Pancreas (tissue), 10 donors: ENCODE measurements around the gene SBF2. TPM values are rescaled to one million over a fixed set of nuclear protein-coding genes. Genes with fewer than 3 reads are reported as not detected.

Experiments
- ATAC-seq, 4 donors: fragments of 200-7000 bp; cut with Tn5 transposase; one replicate each; pipeline versions ENCODE4 v1.8.0 to v1.9.1; 2020; ENCODE audit warnings: mild to moderate bottlenecking in 4 of 4, moderate library complexity in 4 of 4
- DNase-seq, 6 donors: peaks; one replicate each; pipeline ENCODE4 v3.0.0-alpha.2; 2020
- FAIRE-seq: peaks from 2 replicates; lab custom pipeline; 2012; peaks lifted over from hg19 to GRCh38; lab: Jason Lieb, UNC
- H3K27ac ChIP-seq, 4 donors: fragments of 200-600 bp; sonication (generic); 1 replicate in 3 of 4; 2 replicates in 1 of 4; pipeline versions ENCODE4 v1.5.0 to v1.8.0; 2020
- H3K27me3 ChIP-seq, 4 donors: fragments of 200-600 bp; one replicate each; pipeline ENCODE4 v1.8.0; 2021
- H3K36me3 ChIP-seq, 3 donors: fragments of 200-600 bp; sonication (generic) in 1 of 3; one replicate each; pipeline versions ENCODE4 v1.5.0 to v1.8.0; 2020 to 2021
- H3K4me1 ChIP-seq, 3 donors: fragments of 200-600 bp; one replicate each; pipeline ENCODE4 v1.8.0; 2021
- H3K4me3 ChIP-seq, 4 donors: fragments of 200-600 bp; sonication (generic) in 2 of 4; one replicate each; pipeline versions ENCODE4 v1.5.0 to v1.8.0; 2020 to 2021
- H3K9me3 ChIP-seq, 4 donors: fragments of 200-600 bp; one replicate each; pipeline ENCODE4 v1.8.0; 2021
- CTCF ChIP-seq, 4 donors: fragments of 200-600 bp; sonication (generic) in 3 of 4; IDR thresholded peaks; one replicate each; pipeline versions ENCODE4 v1.5.0 to v1.8.0; 2021; ENCODE audit warnings: antibody characterized with exemption in 4 of 4
- WGBS, 2 donors: extraction: QIAGEN DNeasy Blood & Tissue Kit; methylation state at CpG; one replicate each; pipeline ENCODE4 v1.1.7; 2013; 5-methylcytosine and 5-hydroxymethylcytosine counted together
- intact Hi-C, 3 donors: fragments of 100-400 bp; cut with DNase I; formaldehyde crosslinking; loops; one replicate each; pipeline versions ENCODE4 v1.11.1 to v1.14.2; 2022
- polyA plus RNA-seq, 2 donors: library from polyadenylated mRNA; stranded (reverse); fragments of 200-250 nt; gene quantifications; one replicate each; pipeline ENCODE4 v1.2.3, GENCODE V29; 2013
- total RNA-seq, 6 donors: library from RNA; stranded (reverse); fragmentation: NEBNext Ultra II Directional in 4 of 6; extraction: Animal tissue kit (Norgen Biotek cat#: 25700) in 4 of 6; gene quantifications; one replicate each; pipeline versions ENCODE4 v1.2.1 to v1.2.4, GENCODE V29; 2021 to 2023
- donor health status: healthy with polysubstance abuse.
- donor health status: DM: no; HTN: no; CAD: no; lungs with moderate emphysema.
- donor health status: DM: no; HTN: no; CAD: no.
- donor health status: control.
- donor health status: control.
- donor health status: Bipolar disorder and iron deficiency.
- donor health status: DM: yes; HTN: yes; CAD: no.
- donor health status: DM: no; HTN: no; CAD: no.
- donor health status: DM: no; HTN: no; CAD: no.
- donor health status: DM: yes; HTN: yes; CAD: no.

The SBF2 gene
- total and polyA plus RNA-seq, 8 donors, result 4.6 to 21.8 (median 10.3) TPM

GRCh38 chr11:9733212-9733611 lies 560.8 kb downstream of the SBF2 start:
- Histone ChIP-seq H3K27ac (no peak overlapping the region), H3K36me3 (peaks cover 0 to 12% (median 0%) of the 10 kb centered on the region in 3 donors), H3K4me3 (no peak overlapping the region), H3K27me3 (no peaks in the 10 kb centered on the region), H3K9me3 (no peaks in the 10 kb centered on the region), H3K4me1 (no peaks in the 10 kb centered on the region)
- DNase-seq, result no peak
- intact Hi-C loops, result no loop called here
- no peak for ATAC-seq
- TF ChIP-seq CTCF (IDR thresholded peaks at IDR 0.05), result no peak
- 93 to 96% methylated on average over 3 of the region's 3 CpGs for WGBS, 2 donors
- FAIRE-seq, result no peak

GRCh38 chr11:9732453-9732852 lies 561.6 kb downstream of the SBF2 start:
- intact Hi-C loops, result no loop called here
- Histone ChIP-seq H3K4me1 (no peaks in the 10 kb centered on the region), H3K36me3 (peaks cover 0 to 14% (median 0%) of the 10 kb centered on the region in 3 donors), H3K4me3 (no peak overlapping the region), H3K9me3 (no peaks in the 10 kb centered on the region), H3K27ac (no peak overlapping the region), H3K27me3 (no peaks in the 10 kb centered on the region)
- no peak for DNase-seq
- no peak for FAIRE-seq
- WGBS, 2 donors, result 85 to 87% methylated on average over 11 of the region's 11 CpGs
- no peak for TF ChIP-seq CTCF (IDR thresholded peaks at IDR 0.05)
- ATAC-seq, result no peak

- H3K27me3 ChIP-seq, result no peaks in the 10 kb centered on the region
- ATAC-seq, result no peak
- H3K4me3 ChIP-seq, result no peak overlapping the region
- TF ChIP-seq CTCF (IDR thresholded peaks at IDR 0.05), result no peak
- H3K27ac ChIP-seq, result no peak overlapping the region
- peaks cover 0 to 7% (median 0%) of the 10 kb centered on the region in 3 donors for H3K4me1 ChIP-seq
- peaks cover 0 to 14% (median 0%) of the 10 kb centered on the region in 3 donors for H3K36me3 ChIP-seq
- H3K9me3 ChIP-seq, result no peaks in the 10 kb centered on the region
- intact Hi-C loops, result no loop called here
- DNase-seq, result no peak
- 78 to 86% methylated on average over 1 of the region's 1 CpG for WGBS, 2 donors
- FAIRE-seq, result no peak
Measured at GRCh38 chr11:9731256-9731655, 562.8 kb downstream of the SBF2 start.

Other genes starting within 250 kb of the SBF2 start
- 1 to 10 TPM; 4.1 to 8.4 (median 7.0) TPM for gene ADM, start 10.9 kb upstream of the SBF2 start, total RNA-seq
- 10 to 100 TPM; 10.8 to 20.0 TPM for gene ADM, start 10.9 kb upstream of the SBF2 start, polyA plus RNA-seq
- 1 to 10 TPM; 2.7 to 10.0 (median 3.7) TPM for gene AMPD3, start 161.0 kb upstream of the SBF2 start, total RNA-seq
- gene AMPD3, start 161.0 kb upstream of the SBF2 start, polyA plus RNA-seq, result 1 to 10 TPM; 3.0 to 5.6 TPM
- gene RNF141, start 247.0 kb upstream of the SBF2 start, total RNA-seq, result 10 to 100 TPM; 10.5 to 21.5 (median 17.6) TPM
- 1 to 10 TPM; 4.4 to 7.8 TPM for gene RNF141, start 247.0 kb upstream of the SBF2 start, polyA plus RNA-seq